OCI-LY7 (cell line): ENCODE data around the gene COQ8B. TPM values are rescaled to one million over a fixed set of nuclear protein-coding genes. Genes with fewer than 3 reads are reported as not detected.

ENCODE experiments used
- BruUV-seq: library from RNA; stranded (reverse); fragments of 400-500 nt; replicated peaks from 2 replicates; lab custom pipeline; 2021; lab: Mats Ljungman, UMichigan
- CTCF ChIA-PET: fragments of 300-600 bp; sonication (Branson Sonifier 250); formaldehyde crosslinking; loops from one replicate; lab custom pipeline; 2022; ENCODE audit warnings: antibody characterized with exemption; ENCODE audit not compliant: unreplicated experiment; lab: Charles Lee
- POLR2A ChIA-PET: fragments of 300-600 bp; sonication (Branson Sonifier 250); formaldehyde crosslinking; loops from one replicate; lab custom pipeline; 2022; ENCODE audit warnings: antibody characterized with exemption; lab: Charles Lee
- DNase-seq: peaks from one replicate; pipeline ENCODE4 v3.0.0-alpha.2; 2015; ENCODE audit warnings: low spot score
- H2AFZ ChIP-seq: fragments of 200-600 bp; sonication (generic), shearing (Covaris generic); 2 replicates; pipeline ENCODE4 v1.6.1; 2014; ENCODE audit warnings: mild to moderate bottlenecking, antibody characterized with exemption, low read length, moderate library complexity
- H3K27ac ChIP-seq: fragments of 200-600 bp; sonication (generic); 2 replicates; pipeline ENCODE4 v1.5.1; 2014; ENCODE audit warnings: mixed run types, low read depth, mild to moderate bottlenecking, moderate library complexity, low read length, inconsistent platforms; ENCODE audit not compliant: poor library complexity, severe bottlenecking
- H3K36me3 ChIP-seq: fragments of 200-600 bp; sonication (generic); 2 replicates; pipeline ENCODE4 v1.6.1; 2014; ENCODE audit warnings: mild to moderate bottlenecking, antibody characterized with exemption, low read length, moderate library complexity, mixed read lengths; ENCODE audit not compliant: insufficient read depth
- H3K4me1 ChIP-seq: fragments of 200-600 bp; sonication (generic); 2 replicates; pipeline ENCODE4 v1.5.1; 2014; ENCODE audit warnings: mild to moderate bottlenecking, low read length; ENCODE audit not compliant: insufficient read depth, poor library complexity, severe bottlenecking
- H3K4me2 ChIP-seq: fragments of 200-600 bp; sonication (generic); 2 replicates; pipeline ENCODE4 v1.6.1; 2014; ENCODE audit warnings: mild to moderate bottlenecking, low read length
- H3K4me3 ChIP-seq: fragments of 200-600 bp; sonication (generic); 2 replicates; pipeline ENCODE4 v1.5.1; 2014; ENCODE audit warnings: mild to moderate bottlenecking, low read depth, low read length; ENCODE audit not compliant: poor library complexity, severe bottlenecking
- H3K79me2 ChIP-seq: fragments of 200-600 bp; sonication (generic); 2 replicates; pipeline ENCODE4 v1.6.1; 2016; ENCODE audit warnings: low read depth, mild to moderate bottlenecking, low read length, moderate library complexity, mixed read lengths; ENCODE audit not compliant: insufficient read depth
- H3K9me2 ChIP-seq: fragments of 200-600 bp; sonication (generic); 2 replicates; pipeline ENCODE4 v1.6.1; 2016; ENCODE audit warnings: mild to moderate bottlenecking, low read length, mixed read lengths; ENCODE audit not compliant: insufficient read depth
- H3K9me3 ChIP-seq: fragments of 200-600 bp; sonication (generic); 2 replicates; pipeline ENCODE4 v1.6.1; 2014; ENCODE audit warnings: mild to moderate bottlenecking, mixed run types, low read length, mixed read lengths
- H4K20me1 ChIP-seq: fragments of 200-600 bp; sonication (generic); 2 replicates; pipeline ENCODE4 v1.6.1; 2014; ENCODE audit warnings: mild to moderate bottlenecking, antibody characterized with exemption, low read length, moderate library complexity, mixed read lengths; ENCODE audit not compliant: insufficient read depth
- EZH2phosphoT487 ChIP-seq: fragments of 200-600 bp; sonication (generic); IDR thresholded peaks from 2 replicates; pipeline ENCODE4 v1.6.1; 2018; ENCODE audit warnings: low read depth, borderline replicate concordance, mild to moderate bottlenecking, mixed run types, antibody characterized with exemption, low read length, moderate library complexity, mixed read lengths
- intact Hi-C: fragments of 100-400 bp; cut with micrococcal nuclease; formaldehyde crosslinking; loops from one replicate; pipeline ENCODE4 v1.10.0; 2022; ENCODE audit not compliant: unreplicated experiment
- total RNA-seq, 2 experiments: library from RNA; depleted of rRNA in 1 of 2; stranded (reverse); fragments of >200 nt in 1 of 2; shearing (Covaris generic) in 1 of 2; gene quantifications; 2 replicates each; pipeline ENCODE4 v1.2.3, GENCODE V29; 2014 to 2022
- TF ChIP-seq, protein P1 (sequence below): fragments of 200-600 bp; sonication (generic); conservative IDR thresholded peaks from 2 replicates; pipeline ENCODE4 v1.5.1; 2014; ENCODE audit warnings: mild to moderate bottlenecking, antibody characterized with exemption, low read length, moderate library complexity, mixed read lengths

Gene COQ8B
- total RNA-seq, 2 experiments from 2014 or later: 34.6 to 34.9 TPM

- BruUV-seq: no TSS peak
- intact Hi-C loops: no loop called here
- no peaks in the 10 kb centered on the region for H3K9me3 ChIP-seq
- no peak overlapping the region for H2AFZ ChIP-seq
- H3K9me2 ChIP-seq: no peaks in the 10 kb centered on the region
- no peaks in the 10 kb centered on the region for H3K79me2 ChIP-seq
- CTCF ChIA-PET: no interaction called here
- no peaks in the 10 kb centered on the region for H3K4me1 ChIP-seq
- no peak overlapping the region for H3K4me3 ChIP-seq
- no peak overlapping the region for H3K4me2 ChIP-seq
- no peak for DNase-seq
- H4K20me1 ChIP-seq: no peaks in the 10 kb centered on the region
- peaks cover 9% of the 10 kb centered on the region for H3K36me3 ChIP-seq
- POLR2A ChIA-PET: no interaction called here
- no peak overlapping the region for H3K27ac ChIP-seq
- TF ChIP-seq EZH2phosphoT487: no peak
- TF ChIP-seq, protein P1, sequence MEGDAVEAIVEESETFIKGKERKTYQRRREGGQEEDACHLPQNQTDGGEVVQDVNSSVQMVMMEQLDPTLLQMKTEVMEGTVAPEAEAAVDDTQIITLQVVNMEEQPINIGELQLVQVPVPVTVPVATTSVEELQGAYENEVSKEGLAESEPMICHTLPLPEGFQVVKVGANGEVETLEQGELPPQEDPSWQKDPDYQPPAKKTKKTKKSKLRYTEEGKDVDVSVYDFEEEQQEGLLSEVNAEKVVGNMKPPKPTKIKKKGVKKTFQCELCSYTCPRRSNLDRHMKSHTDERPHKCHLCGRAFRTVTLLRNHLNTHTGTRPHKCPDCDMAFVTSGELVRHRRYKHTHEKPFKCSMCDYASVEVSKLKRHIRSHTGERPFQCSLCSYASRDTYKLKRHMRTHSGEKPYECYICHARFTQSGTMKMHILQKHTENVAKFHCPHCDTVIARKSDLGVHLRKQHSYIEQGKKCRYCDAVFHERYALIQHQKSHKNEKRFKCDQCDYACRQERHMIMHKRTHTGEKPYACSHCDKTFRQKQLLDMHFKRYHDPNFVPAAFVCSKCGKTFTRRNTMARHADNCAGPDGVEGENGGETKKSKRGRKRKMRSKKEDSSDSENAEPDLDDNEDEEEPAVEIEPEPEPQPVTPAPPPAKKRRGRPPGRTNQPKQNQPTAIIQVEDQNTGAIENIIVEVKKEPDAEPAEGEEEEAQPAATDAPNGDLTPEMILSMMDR: no peak
Observed at GRCh38 chr19:40726279-40726678, 9.6 kb upstream of the COQ8B start.

GRCh38 chr19:40724855-40725254 is 8.2 kb upstream of the COQ8B start:
- ChIA-PET POLR2A (no interaction called here), CTCF (interaction anchor here (1.1 kb wide), 1 partner anchor 11 kb away, joined by 4 read pairs; no protein-coding TSS in a partner anchor)
- TF ChIP-seq, protein P1: no peak
- TF ChIP-seq EZH2phosphoT487: no peak
- H3K9me3 ChIP-seq: no peaks in the 10 kb centered on the region
- no TSS peak for BruUV-seq
- H3K4me1 ChIP-seq: no peaks in the 10 kb centered on the region
- no peak for DNase-seq
- no peak overlapping the region for H3K4me3 ChIP-seq
- H2AFZ ChIP-seq: no peak overlapping the region
- peaks cover 7% of the 10 kb centered on the region; the same call in 1 of the 2 replicates for H3K36me3 ChIP-seq
- H3K4me2 ChIP-seq: no peak overlapping the region
- no peaks in the 10 kb centered on the region for H4K20me1 ChIP-seq
- no peaks in the 10 kb centered on the region for H3K9me2 ChIP-seq
- no peak overlapping the region for H3K27ac ChIP-seq
- intact Hi-C loops: no loop called here
- no peaks in the 10 kb centered on the region; the same call in 1 of the 2 replicates for H3K79me2 ChIP-seq

DNA sequence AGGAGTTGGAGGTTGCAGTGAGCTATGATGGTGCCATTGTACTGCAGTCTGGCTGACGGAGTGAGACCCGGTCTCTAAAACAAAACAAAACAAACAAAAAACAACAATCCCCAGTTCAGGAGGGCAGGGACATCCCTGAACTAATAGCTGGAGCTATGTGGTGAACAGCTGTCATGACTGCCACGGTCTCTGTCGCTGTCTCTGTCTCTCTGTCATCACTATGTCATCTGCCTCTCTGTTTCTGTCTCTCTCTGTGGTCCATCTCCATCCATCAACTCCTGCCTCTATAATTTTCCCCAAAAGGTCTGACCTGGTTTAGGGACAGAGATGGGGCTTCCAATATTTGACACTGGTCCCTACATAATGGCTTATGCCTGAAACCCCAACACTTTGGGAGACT is 7.6 kb upstream of the COQ8B start:
- TF ChIP-seq, protein P1: no peak
- TF ChIP-seq EZH2phosphoT487: no peak
- ChIA-PET CTCF (interaction anchor here (1.1 kb wide), 1 partner anchor 12 kb away, joined by 4 read pairs; no protein-coding TSS in a partner anchor), POLR2A (no interaction called here)
- H3K36me3 ChIP-seq: peaks cover 7% of the 10 kb centered on the region; the same call in 1 of the 2 replicates
- H3K4me1 ChIP-seq: peaks cover 4% of the 10 kb centered on the region
- H3K27ac ChIP-seq: no peak overlapping the region
- no peak overlapping the region for H2AFZ ChIP-seq
- no peak for DNase-seq
- H4K20me1 ChIP-seq: no peaks in the 10 kb centered on the region
- no peak overlapping the region for H3K4me2 ChIP-seq
- H3K4me3 ChIP-seq: no peak overlapping the region
- H3K79me2 ChIP-seq: no peaks in the 10 kb centered on the region; the same call in 1 of the 2 replicates
- no peaks in the 10 kb centered on the region for H3K9me2 ChIP-seq
- BruUV-seq: no TSS peak
- intact Hi-C loops: no loop called here
- H3K9me3 ChIP-seq: no peaks in the 10 kb centered on the region
